ENCODE measurements around the gene MYOZ2. TPM values are rescaled to one million over a fixed set of nuclear protein-coding genes. Genes with fewer than 3 reads are reported as not detected.

Gene MYOZ2
- total RNA-seq, 1 experiment from 2014 or later, result not detected

DNA sequence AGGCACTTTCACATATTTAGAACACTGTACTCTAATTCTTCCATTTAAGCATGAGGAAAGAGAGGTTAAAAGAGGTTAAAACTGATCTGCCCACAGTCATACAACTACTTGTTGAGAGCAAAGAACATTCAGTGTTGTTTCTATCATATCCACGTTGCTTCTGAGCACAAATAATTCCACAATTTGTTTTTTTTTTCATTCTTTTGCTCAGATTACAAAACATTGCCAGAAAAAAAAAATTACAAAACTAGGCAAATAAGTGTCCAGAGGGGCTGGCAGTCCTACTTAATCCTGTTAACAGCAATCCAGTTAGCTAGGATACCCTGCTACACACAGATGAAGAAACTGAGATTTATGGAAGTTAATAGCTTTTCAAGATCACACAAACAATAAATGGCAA lies 70.5 kb downstream of the MYOZ2 start:
- BruUV-seq (replicated peaks), result no TSS peak

DNA sequence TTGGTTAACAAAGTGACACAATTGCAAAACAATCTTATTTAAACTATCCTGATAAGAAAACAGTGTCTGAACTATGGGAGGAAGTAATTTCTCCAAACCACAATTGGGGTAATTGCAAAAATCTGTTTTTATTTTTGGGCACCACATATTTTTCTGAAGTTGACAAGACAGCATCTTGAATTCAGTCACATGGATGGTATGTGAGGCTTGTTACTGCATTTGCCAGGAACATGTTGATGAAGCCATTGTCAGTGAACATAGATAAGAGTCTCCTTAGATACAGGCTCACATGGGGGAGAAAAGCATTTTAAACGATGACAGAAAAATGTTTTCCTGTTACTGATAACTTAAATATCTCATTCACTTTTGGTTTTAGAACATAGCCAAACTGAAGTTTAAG lies 71.4 kb downstream of the MYOZ2 start:
- no peaks in the 10 kb centered on the region for H3K36me3 Mint-ChIP-seq (ENCODE audit: insufficient read depth, unreplicated experiment)
- no peaks in the 10 kb centered on the region for H3K27me3 Mint-ChIP-seq (ENCODE audit: insufficient read depth, unreplicated experiment)
- H3K4me1 Mint-ChIP-seq (ENCODE audit: insufficient read depth, unreplicated experiment), result peaks cover 23% of the 10 kb centered on the region
- H3K4me3 Mint-ChIP-seq (ENCODE audit: unreplicated experiment), result no peak overlapping the region
- DNase-seq (ENCODE audit: unreplicated experiment), result no peak
- peaks cover 2% of the 10 kb centered on the region for H3K9me3 Mint-ChIP-seq (ENCODE audit: unreplicated experiment)
- TF ChIP-seq, protein P1, sequence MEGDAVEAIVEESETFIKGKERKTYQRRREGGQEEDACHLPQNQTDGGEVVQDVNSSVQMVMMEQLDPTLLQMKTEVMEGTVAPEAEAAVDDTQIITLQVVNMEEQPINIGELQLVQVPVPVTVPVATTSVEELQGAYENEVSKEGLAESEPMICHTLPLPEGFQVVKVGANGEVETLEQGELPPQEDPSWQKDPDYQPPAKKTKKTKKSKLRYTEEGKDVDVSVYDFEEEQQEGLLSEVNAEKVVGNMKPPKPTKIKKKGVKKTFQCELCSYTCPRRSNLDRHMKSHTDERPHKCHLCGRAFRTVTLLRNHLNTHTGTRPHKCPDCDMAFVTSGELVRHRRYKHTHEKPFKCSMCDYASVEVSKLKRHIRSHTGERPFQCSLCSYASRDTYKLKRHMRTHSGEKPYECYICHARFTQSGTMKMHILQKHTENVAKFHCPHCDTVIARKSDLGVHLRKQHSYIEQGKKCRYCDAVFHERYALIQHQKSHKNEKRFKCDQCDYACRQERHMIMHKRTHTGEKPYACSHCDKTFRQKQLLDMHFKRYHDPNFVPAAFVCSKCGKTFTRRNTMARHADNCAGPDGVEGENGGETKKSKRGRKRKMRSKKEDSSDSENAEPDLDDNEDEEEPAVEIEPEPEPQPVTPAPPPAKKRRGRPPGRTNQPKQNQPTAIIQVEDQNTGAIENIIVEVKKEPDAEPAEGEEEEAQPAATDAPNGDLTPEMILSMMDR (IDR thresholded peaks at IDR 0.05; ENCODE audit: unreplicated experiment), result no peak
- no TSS peak for BruUV-seq (replicated peaks)
- ChIA-PET CTCF (interaction anchor here (0.7 to 0.8 kb wide), 2 partner anchors 119 to 158 kb away, joined by 3 read pairs; no protein-coding TSS in a partner anchor), POLR2A (no interaction called here)
- no peak overlapping the region for H3K27ac Mint-ChIP-seq (ENCODE audit: low read depth, unreplicated experiment)
- intact Hi-C loops (cut with micrococcal nuclease), result no loop called here

More for the DNA sequence above, 70.5 kb downstream of the MYOZ2 start:
- H3K27me3 Mint-ChIP-seq (ENCODE audit: insufficient read depth, unreplicated experiment), result no peaks in the 10 kb centered on the region
- ChIA-PET POLR2A (no interaction called here), CTCF (no interaction called here)
- no peaks in the 10 kb centered on the region for H3K36me3 Mint-ChIP-seq (ENCODE audit: insufficient read depth, unreplicated experiment)
- intact Hi-C loops (cut with micrococcal nuclease), result no loop called here
- peaks cover 8% of the 10 kb centered on the region for H3K9me3 Mint-ChIP-seq (ENCODE audit: unreplicated experiment)
- TF ChIP-seq, protein P1 (IDR thresholded peaks at IDR 0.05; ENCODE audit: unreplicated experiment), result no peak
- peaks cover 20% of the 10 kb centered on the region for H3K4me1 Mint-ChIP-seq (ENCODE audit: insufficient read depth, unreplicated experiment)
- H3K4me3 Mint-ChIP-seq (ENCODE audit: unreplicated experiment), result no peak overlapping the region
- H3K27ac Mint-ChIP-seq (ENCODE audit: low read depth, unreplicated experiment), result no peak overlapping the region
- DNase-seq (ENCODE audit: unreplicated experiment), result no peak

DNA sequence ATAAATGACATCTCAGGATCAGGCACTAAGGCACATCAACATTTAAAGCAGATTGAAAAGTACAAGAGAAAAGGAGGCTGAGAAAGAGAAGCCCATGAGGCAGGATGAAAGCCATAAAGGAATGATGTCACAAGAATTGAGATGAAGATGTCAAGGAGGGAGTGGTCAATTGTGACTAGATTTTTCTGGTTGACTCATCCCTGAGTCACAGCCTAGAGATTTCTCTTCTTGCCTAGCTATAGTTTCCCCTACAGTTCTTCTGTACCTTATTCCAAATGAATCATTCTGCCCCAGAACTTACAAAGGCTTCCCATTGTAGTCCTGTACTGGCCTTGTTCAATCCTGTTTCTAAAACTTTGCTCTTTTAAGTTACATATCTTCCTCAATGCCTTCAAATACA lies 73.4 kb downstream of the MYOZ2 start:
- ChIA-PET CTCF (interaction anchor here (0.6 to 1.5 kb wide), 6 partner anchors 38 to 227 kb away, joined by 3 to 13 read pairs (median 3); no protein-coding TSS in a partner anchor), POLR2A (interaction anchor here (0.6 to 2.0 kb wide), 13 partner anchors 10 to 367 kb away, joined by 3 to 11 read pairs (median 4); a partner anchor contains a TSS)
- BruUV-seq (replicated peaks), result no TSS peak
- peak overlapping the region; percentile 57 for H3K27ac Mint-ChIP-seq (ENCODE audit: low read depth, unreplicated experiment)
- peaks cover 23% of the 10 kb centered on the region for H3K4me1 Mint-ChIP-seq (ENCODE audit: insufficient read depth, unreplicated experiment)
- no peak overlapping the region for H3K4me3 Mint-ChIP-seq (ENCODE audit: unreplicated experiment)
- peak; percentile 94 for DNase-seq (ENCODE audit: unreplicated experiment)
- intact Hi-C loops (cut with micrococcal nuclease), result no loop called here
- H3K36me3 Mint-ChIP-seq (ENCODE audit: insufficient read depth, unreplicated experiment), result no peaks in the 10 kb centered on the region
- TF ChIP-seq, protein P1 (IDR thresholded peaks at IDR 0.05; ENCODE audit: unreplicated experiment), result no peak
- no peaks in the 10 kb centered on the region for H3K27me3 Mint-ChIP-seq (ENCODE audit: insufficient read depth, unreplicated experiment)
- no peaks in the 10 kb centered on the region for H3K9me3 Mint-ChIP-seq (ENCODE audit: unreplicated experiment)

DNA sequence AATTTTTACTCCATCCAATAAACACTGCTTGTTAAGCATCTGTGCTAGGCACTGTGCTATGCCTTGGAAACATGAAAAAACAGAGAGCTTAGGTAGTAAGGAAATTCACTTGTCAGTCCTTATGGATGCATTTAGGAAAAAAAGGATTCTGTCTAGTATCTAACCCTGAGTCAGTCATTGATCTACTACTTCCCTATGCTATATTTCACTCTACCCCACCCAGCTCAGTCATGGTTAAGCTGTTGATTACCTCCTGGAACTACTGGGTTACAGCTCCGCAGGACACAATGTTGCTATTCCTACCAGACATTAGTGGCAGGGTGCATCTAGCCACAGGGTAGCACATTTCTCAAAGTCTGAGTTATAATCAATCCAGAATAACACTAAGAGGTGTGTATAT lies 74.0 kb downstream of the MYOZ2 start:
- TF ChIP-seq, protein P1 (IDR thresholded peaks at IDR 0.05; ENCODE audit: unreplicated experiment), result no peak
- H3K9me3 Mint-ChIP-seq (ENCODE audit: unreplicated experiment), result no peaks in the 10 kb centered on the region
- peak overlapping the region; percentile 57 for H3K27ac Mint-ChIP-seq (ENCODE audit: low read depth, unreplicated experiment)
- no TSS peak for BruUV-seq (replicated peaks)
- no peak overlapping the region for H3K4me3 Mint-ChIP-seq (ENCODE audit: unreplicated experiment)
- intact Hi-C loops (cut with micrococcal nuclease), result no loop called here
- ChIA-PET POLR2A (interaction anchor here (0.7 to 2.0 kb wide), 11 partner anchors 11 to 184 kb away, joined by 3 to 11 read pairs (median 5); a partner anchor contains a TSS), CTCF (interaction anchor here (0.6 to 1.5 kb wide), 6 partner anchors 38 to 227 kb away, joined by 3 to 13 read pairs (median 3); no protein-coding TSS in a partner anchor)
- peaks cover 23% of the 10 kb centered on the region for H3K4me1 Mint-ChIP-seq (ENCODE audit: insufficient read depth, unreplicated experiment)
- H3K27me3 Mint-ChIP-seq (ENCODE audit: insufficient read depth, unreplicated experiment), result no peaks in the 10 kb centered on the region
- H3K36me3 Mint-ChIP-seq (ENCODE audit: insufficient read depth, unreplicated experiment), result no peaks in the 10 kb centered on the region
- no peak for DNase-seq (ENCODE audit: unreplicated experiment)

Data from MCF 10A (cell line).